C4-2B (cell line): Measurements from ENCODE around the gene KLHL26.

Source experiments
- CTCF ChIP-seq: fragments of 450-650 bp; conservative IDR thresholded peaks from 2 replicates; pipeline ENCODE4 v1.5.1; 2017; ENCODE audit warnings: mild to moderate bottlenecking
- ZFX ChIP-seq: fragments of 450-650 bp; IDR thresholded peaks from 2 replicates; pipeline ENCODE4 v1.6.1; 2017

GRCh38 chr19:18701250-18701608 lies 64.4 kb downstream of the KLHL26 start:
- TF ChIP-seq CTCF (no peak), ZFX (no peak)
